ENCODE results near the gene ITPR1. TPM values are rescaled to one million over a fixed set of nuclear protein-coding genes. Genes with fewer than 3 reads are reported as not detected.
A peak's percentile ranks its signal among the peaks of the same experiment; 100 is the strongest.

The ITPR1 gene
- total RNA-seq, 1 experiment from 2014 or later, result 48.5 TPM

DNA sequence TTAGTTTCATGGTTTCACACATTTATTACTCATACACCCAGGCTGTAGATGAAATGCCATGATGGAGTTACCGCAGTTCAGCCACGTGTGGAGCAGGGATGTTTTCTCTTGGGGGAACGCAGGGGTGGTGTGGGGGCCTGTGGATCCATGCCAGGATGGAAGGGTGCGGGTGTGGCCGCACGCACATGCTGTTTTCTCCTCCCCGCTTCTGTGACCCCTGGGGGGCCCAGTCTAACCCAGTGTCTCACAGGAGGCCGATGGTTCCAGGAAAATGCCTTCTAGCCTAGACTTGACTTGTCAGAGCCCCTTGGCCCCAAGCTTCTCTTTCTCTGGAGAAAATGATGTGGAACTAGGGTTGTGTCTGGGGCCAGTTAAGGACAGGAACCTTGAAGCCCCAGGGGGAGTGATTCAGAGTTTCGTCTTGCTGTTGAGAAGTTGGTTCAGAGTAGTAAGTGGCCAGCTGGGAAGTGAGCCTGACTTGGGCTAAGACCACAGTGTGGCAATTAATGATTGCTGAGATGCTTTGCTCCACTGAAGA is 245.7 kb downstream of the ITPR1 start:
- H3K79me2 ChIP-seq (ENCODE audit: low read length), result no peaks in the 10 kb centered on the region
- H3K36me3 ChIP-seq (ENCODE audit: low read depth, low read length), result peaks cover 9% of the 10 kb centered on the region; the same call in 1 of the 2 replicates
- H3K9ac ChIP-seq (ENCODE audit: low read length), result no peak overlapping the region
- POLR2A ChIA-PET (ENCODE audit: unreplicated experiment), result no interaction called here
- peaks cover 67% of the 10 kb centered on the region for H3K4me1 ChIP-seq (ENCODE audit: insufficient read depth, low read length)
- H4K20me1 ChIP-seq (ENCODE audit: low read length), result no peaks in the 10 kb centered on the region
- no TSS peak for BruUV-seq (replicated peaks)
- TF ChIP-seq EZH2 (IDR thresholded peaks at IDR 0.05; ENCODE audit: low read length, unreplicated experiment) (no peak), CTCF (conservative IDR thresholded peaks at IDR 0.05; ENCODE audit: low read depth, low read length) (no peak), EZH2phosphoT487 (IDR thresholded peaks at IDR 0.05; ENCODE audit: borderline replicate concordance, low read length) (no peak)
- CTCF ChIA-PET, result no interaction called here
- no peak overlapping the region for H3K4me2 ChIP-seq (ENCODE audit: low read length)
- no peak overlapping the region for H3K27ac ChIP-seq (ENCODE audit: low read length)
- no peak overlapping the region for H3K4me3 ChIP-seq (ENCODE audit: low read length)
- DNase-seq (no peak), ATAC-seq (no peak)
- intact Hi-C loops (cut with micrococcal nuclease), result no loop called here
- peaks cover 5% of the 10 kb centered on the region for H3F3A ChIP-seq (ENCODE audit: low read length, unreplicated experiment)
- no peaks in the 10 kb centered on the region for H3K9me3 ChIP-seq (ENCODE audit: low read length)
- H2AFZ ChIP-seq (ENCODE audit: low read length), result no peak overlapping the region
- no peaks in the 10 kb centered on the region for H3K27me3 ChIP-seq (ENCODE audit: low read length)
- no peaks in the 10 kb centered on the region for H3K9me2 ChIP-seq (replicated peaks; ENCODE audit: low read length)

DNA sequence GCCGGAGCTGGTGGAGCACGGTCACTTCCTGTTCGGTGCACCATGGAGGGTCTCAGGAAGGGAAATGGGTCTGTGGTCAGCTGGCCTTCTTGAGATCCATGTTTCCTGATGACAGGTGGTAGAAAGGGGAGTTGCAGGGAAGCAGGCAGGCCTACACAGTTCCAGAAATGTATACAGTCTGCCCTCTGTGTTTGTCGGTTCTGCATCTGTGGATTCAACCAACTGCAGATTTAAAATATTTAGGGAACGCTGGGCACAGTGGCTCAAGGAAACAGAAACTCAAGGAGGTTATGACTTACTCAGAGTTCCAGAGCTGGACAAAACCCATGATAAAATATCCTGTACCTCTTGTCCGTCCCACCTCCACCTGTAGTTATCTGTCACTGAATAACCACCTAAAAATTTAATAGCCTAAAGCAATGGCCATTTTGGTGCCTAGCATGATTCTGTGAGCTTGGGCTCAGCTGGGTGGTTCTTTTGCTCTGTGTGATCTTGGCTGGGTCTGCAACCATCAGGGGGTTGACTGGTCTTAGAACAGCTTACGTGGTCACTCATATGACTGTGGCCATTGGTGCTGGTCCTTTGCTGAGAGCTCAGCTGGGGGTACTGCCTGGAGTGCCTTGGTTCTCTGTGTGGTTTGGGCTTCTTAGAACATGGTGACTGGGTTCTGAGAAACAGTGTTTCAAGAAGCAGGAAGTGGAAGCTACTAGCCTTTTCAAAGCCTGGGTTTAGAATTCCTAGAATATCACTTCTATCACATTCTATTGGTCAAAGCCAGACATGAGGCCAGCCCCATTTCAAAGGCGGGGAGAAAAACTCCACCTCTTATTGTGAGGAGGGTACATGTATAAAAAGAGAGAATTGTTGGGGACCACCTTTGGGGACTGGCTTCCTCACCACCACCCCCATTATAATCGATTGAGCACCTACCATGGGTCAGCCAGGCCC is 246.4 kb downstream of the ITPR1 start:
- Histone ChIP-seq H3K36me3 (ENCODE audit: low read depth, low read length) (peaks cover 9% of the 10 kb centered on the region; the same call in 1 of the 2 replicates), H3K9me3 (ENCODE audit: low read length) (no peaks in the 10 kb centered on the region), H3K27me3 (ENCODE audit: low read length) (no peaks in the 10 kb centered on the region), H3K9ac (ENCODE audit: low read length) (no peak overlapping the region), H3K9me2 (replicated peaks; ENCODE audit: low read length) (no peaks in the 10 kb centered on the region), H3K79me2 (ENCODE audit: low read length) (no peaks in the 10 kb centered on the region), H3K4me1 (ENCODE audit: insufficient read depth, low read length) (peaks cover 65% of the 10 kb centered on the region), H3K4me2 (ENCODE audit: low read length) (no peak overlapping the region), H3F3A (ENCODE audit: low read length, unreplicated experiment) (peaks cover 10% of the 10 kb centered on the region), H2AFZ (ENCODE audit: low read length) (no peak overlapping the region), H3K27ac (ENCODE audit: low read length) (peak overlapping the region; percentile 97; the same call in 1 of the 2 replicates), H3K4me3 (ENCODE audit: low read length) (no peak overlapping the region), H4K20me1 (ENCODE audit: low read length) (no peaks in the 10 kb centered on the region)
- ATAC-seq, result no peak
- no peak for DNase-seq
- BruUV-seq (replicated peaks), result no TSS peak
- no peak for TF ChIP-seq EZH2 (IDR thresholded peaks at IDR 0.05; ENCODE audit: low read length, unreplicated experiment)
- ChIA-PET CTCF (no interaction called here), POLR2A (ENCODE audit: unreplicated experiment) (no interaction called here)
- intact Hi-C loops (cut with micrococcal nuclease), result loop anchor here (5.0 kb wide), 1 partner anchor 88 kb away; no protein-coding TSS in a partner anchor

DNA sequence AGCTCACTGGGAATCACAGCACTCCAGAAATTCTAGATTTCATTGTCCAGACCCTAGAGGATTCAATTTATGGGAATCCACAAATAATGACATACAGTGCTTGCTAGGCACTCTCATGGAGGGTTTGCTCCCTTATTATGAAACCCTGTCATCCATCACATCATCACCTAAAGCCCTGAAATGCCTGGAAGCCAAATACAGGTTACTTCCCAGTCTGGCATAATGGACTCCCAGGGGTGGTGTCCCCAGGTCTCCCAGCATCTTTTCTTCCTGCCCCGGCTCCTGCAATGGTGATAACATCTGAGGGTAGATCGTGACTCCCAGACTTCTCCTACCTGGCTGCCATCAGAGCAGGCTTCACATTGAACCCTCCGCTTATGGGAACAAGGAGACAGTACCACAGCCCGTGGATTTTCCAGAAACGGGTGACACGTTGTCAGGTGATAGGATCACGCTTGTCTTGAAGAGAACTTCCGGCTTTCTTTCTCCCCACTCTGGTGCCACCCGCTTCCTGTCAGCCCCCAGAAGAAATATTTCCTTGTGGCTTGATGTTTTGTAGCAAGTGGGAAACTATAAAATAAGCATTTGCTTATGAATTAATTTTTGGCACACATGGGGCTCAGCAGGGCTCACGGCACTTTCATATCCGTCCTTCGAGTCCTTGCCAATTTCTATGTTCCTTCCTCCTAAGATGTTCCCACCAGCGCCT is 247.4 kb downstream of the ITPR1 start:
- Histone ChIP-seq H3K27ac (ENCODE audit: low read length) (peak overlapping the region; percentile 97), H4K20me1 (ENCODE audit: low read length) (no peaks in the 10 kb centered on the region), H3K79me2 (ENCODE audit: low read length) (no peaks in the 10 kb centered on the region), H2AFZ (ENCODE audit: low read length) (no peak overlapping the region), H3K4me2 (ENCODE audit: low read length) (peak overlapping the region; percentile 42), H3K9me3 (ENCODE audit: low read length) (no peaks in the 10 kb centered on the region), H3K9ac (ENCODE audit: low read length) (peak overlapping the region; percentile 83), H3K9me2 (replicated peaks; ENCODE audit: low read length) (no peaks in the 10 kb centered on the region), H3K4me3 (ENCODE audit: low read length) (no peak overlapping the region), H3K36me3 (ENCODE audit: low read depth, low read length) (peaks cover 9% of the 10 kb centered on the region; the same call in 1 of the 2 replicates), H3F3A (ENCODE audit: low read length, unreplicated experiment) (peaks cover 10% of the 10 kb centered on the region), H3K27me3 (ENCODE audit: low read length) (no peaks in the 10 kb centered on the region), H3K4me1 (ENCODE audit: insufficient read depth, low read length) (peaks cover 63% of the 10 kb centered on the region)
- intact Hi-C loops (cut with micrococcal nuclease), result loop anchor here (1.0 to 5.0 kb wide), 2 partner anchors 87 to 238 kb away; no protein-coding TSS in a partner anchor
- DNase-seq (no peak), ATAC-seq (no peak)
- TF ChIP-seq EZH2phosphoT487 (IDR thresholded peaks at IDR 0.05; ENCODE audit: borderline replicate concordance, low read length), result no peak
- TF ChIP-seq CTCF (conservative IDR thresholded peaks at IDR 0.05; ENCODE audit: low read depth, low read length), result no peak
- TF ChIP-seq EZH2 (IDR thresholded peaks at IDR 0.05; ENCODE audit: low read length, unreplicated experiment), result no peak
- POLR2A ChIA-PET (ENCODE audit: unreplicated experiment), result no interaction called here
- BruUV-seq (replicated peaks), result no TSS peak
- CTCF ChIA-PET, result no interaction called here
